Thymus (tissue), 11 donors: ENCODE data around the gene OTOG. TPM values are rescaled to one million over a fixed set of nuclear protein-coding genes. Genes with fewer than 3 reads are reported as not detected.

ENCODE experiments used
- DNase-seq, 9 donors: peaks; one replicate each; pipeline ENCODE4 v3.0.0-alpha.2; 2013; ENCODE audit warnings: low spot score in 9 of 9, low read depth in 6 of 9, missing footprints in 1 of 9
- H3K27ac ChIP-seq, 2 donors: one replicate each; pipeline ENCODE4 v1.5.1; 2013; ENCODE audit warnings: control low read depth in 1 of 2, low read depth in 1 of 2, low read length in 1 of 2, mild to moderate bottlenecking in 1 of 2, moderate library complexity in 1 of 2
- H3K27me3 ChIP-seq, 2 donors: one replicate each; pipeline ENCODE4 v1.5.1; 2013; ENCODE audit warnings: low read length in 1 of 2; ENCODE audit not compliant: control insufficient read depth in 2 of 2, insufficient read depth in 1 of 2
- H3K36me3 ChIP-seq, 2 donors: one replicate each; pipeline ENCODE4 v1.5.1; 2013; ENCODE audit warnings: low read length in 1 of 2, mild to moderate bottlenecking in 1 of 2, moderate library complexity in 1 of 2; ENCODE audit not compliant: control insufficient read depth in 2 of 2, insufficient read depth in 2 of 2
- H3K4me1 ChIP-seq, 2 donors: one replicate each; pipeline ENCODE4 v1.5.1; 2013; ENCODE audit warnings: low read length in 2 of 2; ENCODE audit not compliant: control insufficient read depth in 2 of 2, insufficient read depth in 2 of 2
- H3K4me3 ChIP-seq, 2 donors: one replicate each; pipeline ENCODE4 v1.5.1; 2013; ENCODE audit warnings: low read length in 2 of 2, control low read depth in 1 of 2, mild to moderate bottlenecking in 1 of 2
- H3K9me3 ChIP-seq, 2 donors: one replicate each; pipeline ENCODE4 v1.5.1; 2013; ENCODE audit warnings: low read length in 1 of 2, mild to moderate bottlenecking in 1 of 2; ENCODE audit not compliant: control insufficient read depth in 2 of 2, insufficient read depth in 1 of 2
- WGBS: extraction: QIAGEN DNeasy Blood & Tissue Kit; methylation state at CpG from one replicate; pipeline ENCODE4 v1.1.7; 2013; 5-methylcytosine and 5-hydroxymethylcytosine counted together
- polyA plus RNA-seq: library from polyadenylated mRNA; stranded (reverse); fragments of 200-250 nt; gene quantifications from one replicate; pipeline ENCODE4 v1.2.3, GENCODE V29; 2013
- total RNA-seq: library from RNA; stranded (reverse); fragments of 120-200 nt; gene quantifications from one replicate; pipeline ENCODE4 v1.2.4, GENCODE V29; 2013
- donor health status: healthy.

OTOG gene
- total and polyA plus RNA-seq, 2 donors, result 0.05 to 0.09 TPM

- H3K9me3 ChIP-seq, result no peaks in the 10 kb centered on the region
- no peak for DNase-seq
- H3K27me3 ChIP-seq, result peaks cover 0 to 9% of the 10 kb centered on the region in 2 donors
- no peaks in the 10 kb centered on the region for H3K36me3 ChIP-seq
- H3K4me3 ChIP-seq, result no peak overlapping the region
- H3K4me1 ChIP-seq, result no peaks in the 10 kb centered on the region
- H3K27ac ChIP-seq, result no peak overlapping the region
- WGBS, result 94% methylated on average over 11 of the region's 11 CpGs
Measured at GRCh38 chr11:17533778-17534415, 13.2 kb upstream of the OTOG start.

- DNase-seq, result no peak
- Histone ChIP-seq H3K9me3 (no peaks in the 10 kb centered on the region), H3K36me3 (no peaks in the 10 kb centered on the region), H3K4me1 (no peaks in the 10 kb centered on the region), H3K27me3 (peaks cover 0 to 9% of the 10 kb centered on the region in 2 donors), H3K4me3 (no peak overlapping the region), H3K27ac (no peak overlapping the region)
- WGBS, result 91% methylated on average over 3 of the region's 3 CpGs
Measured at GRCh38 chr11:17535488-17535887, 11.6 kb upstream of the OTOG start.

- H3K36me3 ChIP-seq, result no peaks in the 10 kb centered on the region
- H3K4me3 ChIP-seq, result no peak overlapping the region
- 95% methylated on average over 8 of the region's 8 CpGs for WGBS
- H3K4me1 ChIP-seq, result no peaks in the 10 kb centered on the region
- H3K9me3 ChIP-seq, result no peaks in the 10 kb centered on the region
- H3K27ac ChIP-seq, result no peak overlapping the region
- peaks cover 0 to 9% of the 10 kb centered on the region in 2 donors for H3K27me3 ChIP-seq
- DNase-seq, result no peak
Measured at GRCh38 chr11:17537261-17537660, 9.8 kb upstream of the OTOG start.

- WGBS, result 95% methylated on average over 1 of the region's 1 CpG
- peaks cover 0 to 17% of the 10 kb centered on the region in 2 donors for H3K27me3 ChIP-seq
- H3K27ac ChIP-seq, result no peak overlapping the region
- no peak overlapping the region for H3K4me3 ChIP-seq
- H3K4me1 ChIP-seq, result no peaks in the 10 kb centered on the region
- H3K36me3 ChIP-seq, result no peaks in the 10 kb centered on the region
- H3K9me3 ChIP-seq, result no peaks in the 10 kb centered on the region
- DNase-seq, result no peak
Measured at GRCh38 chr11:17538054-17538453, 9.0 kb upstream of the OTOG start.

DNA sequence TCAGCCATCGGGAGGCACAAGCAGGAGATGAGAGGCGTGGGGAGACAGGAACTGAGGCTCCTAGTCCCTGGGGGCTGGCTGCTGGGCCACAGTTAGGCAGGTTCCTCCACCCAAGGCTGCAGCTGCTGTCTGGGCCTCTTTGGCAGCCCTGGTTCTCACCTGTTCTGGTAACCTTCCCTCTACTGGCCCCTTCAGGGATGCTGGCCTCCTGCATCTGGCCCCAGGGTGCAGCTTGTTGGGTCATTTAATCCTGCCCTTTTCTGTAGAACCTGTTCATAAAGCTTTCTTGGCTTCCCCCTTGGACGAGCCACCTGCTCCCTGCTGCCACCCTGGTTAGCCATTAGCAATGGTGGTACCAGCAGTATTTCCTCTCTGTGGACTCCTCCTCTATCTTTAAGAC, 8.3 kb upstream of the OTOG start:
- H3K4me3 ChIP-seq, result no peak overlapping the region
- no peaks in the 10 kb centered on the region for H3K4me1 ChIP-seq
- no peak for DNase-seq
- H3K27me3 ChIP-seq, result peaks cover 0 to 24% of the 10 kb centered on the region in 2 donors
- H3K9me3 ChIP-seq, result no peaks in the 10 kb centered on the region
- H3K36me3 ChIP-seq, result no peaks in the 10 kb centered on the region
- WGBS, result 71% methylated on average over 3 of the region's 3 CpGs
- H3K27ac ChIP-seq, result no peak overlapping the region

- Histone ChIP-seq H3K4me1 (no peaks in the 10 kb centered on the region), H3K4me3 (no peak overlapping the region), H3K9me3 (no peaks in the 10 kb centered on the region), H3K27me3 (peaks cover 0 to 42% of the 10 kb centered on the region in 2 donors), H3K27ac (no peak overlapping the region), H3K36me3 (no peaks in the 10 kb centered on the region)
- no peak for DNase-seq
- 97% methylated on average over 4 of the region's 4 CpGs for WGBS
Measured at GRCh38 chr11:17540807-17541206, 6.3 kb upstream of the OTOG start.

DNA sequence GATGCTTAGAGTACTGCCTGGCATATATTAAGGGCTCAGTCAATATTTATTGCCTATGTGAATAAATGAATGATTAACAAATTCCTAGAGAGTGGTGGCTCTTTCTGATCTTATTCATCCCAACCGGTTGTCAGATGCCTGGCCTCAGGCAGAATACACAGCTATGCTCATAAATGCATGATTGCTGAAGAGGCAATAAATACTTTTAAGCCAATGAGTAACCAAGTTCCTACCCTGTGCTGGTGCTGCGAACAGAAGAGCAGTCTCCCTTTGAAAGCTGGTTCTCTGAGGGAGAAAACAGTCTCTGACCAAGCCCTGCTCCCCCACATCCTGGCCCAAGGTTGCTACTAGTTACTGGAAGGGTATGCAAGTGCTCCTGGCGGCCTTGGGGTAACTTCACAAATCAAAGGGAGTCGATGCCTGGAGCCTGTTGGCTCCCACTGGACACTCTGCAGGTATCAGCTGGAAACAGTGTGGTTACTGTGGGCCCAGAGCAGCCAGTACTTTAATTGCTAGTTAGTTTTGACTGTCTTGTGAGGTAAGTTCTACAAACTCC, 5.7 kb upstream of the OTOG start:
- DNase-seq, result no peak
- Histone ChIP-seq H3K27ac (no peak overlapping the region), H3K36me3 (no peaks in the 10 kb centered on the region), H3K9me3 (no peaks in the 10 kb centered on the region), H3K27me3 (peaks cover 0 to 45% of the 10 kb centered on the region in 2 donors), H3K4me1 (no peaks in the 10 kb centered on the region), H3K4me3 (no peak overlapping the region)
- WGBS, result 91% methylated on average over 4 of the region's 4 CpGs

- Histone ChIP-seq H3K4me1 (no peaks in the 10 kb centered on the region), H3K36me3 (no peaks in the 10 kb centered on the region), H3K27me3 (peaks cover 0 to 53% of the 10 kb centered on the region in 2 donors), H3K27ac (no peak overlapping the region), H3K4me3 (no peak overlapping the region), H3K9me3 (no peaks in the 10 kb centered on the region)
- DNase-seq, result no peak
- WGBS, result 97% methylated on average over 4 of the region's 4 CpGs
Measured at GRCh38 chr11:17542249-17542648, 4.8 kb upstream of the OTOG start.

DNA sequence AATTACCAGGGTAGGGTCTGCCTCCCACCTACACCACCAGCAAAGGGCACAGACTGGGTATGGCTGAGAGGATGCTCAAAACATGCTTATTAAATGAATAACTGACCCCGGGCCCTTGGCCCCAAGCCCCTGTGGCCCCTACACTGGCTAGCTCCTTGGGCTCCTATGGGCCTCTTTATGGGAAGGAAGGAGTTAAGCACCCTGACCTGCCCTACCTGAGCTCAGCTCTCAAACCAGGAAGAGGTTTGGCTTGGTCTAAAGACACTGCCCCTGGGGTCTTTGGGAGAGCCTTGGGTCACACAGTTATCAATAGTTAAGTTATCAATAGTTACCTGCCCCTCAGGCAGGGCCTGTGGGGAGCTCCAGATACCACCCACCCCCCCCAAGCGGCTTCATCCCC, 4.0 kb upstream of the OTOG start:
- WGBS, result 87% methylated on average over 2 of the region's 2 CpGs
- no peak for DNase-seq
- Histone ChIP-seq H3K4me1 (no peaks in the 10 kb centered on the region), H3K9me3 (no peaks in the 10 kb centered on the region), H3K4me3 (no peak overlapping the region), H3K27ac (no peak overlapping the region), H3K27me3 (peaks cover 0 to 59% of the 10 kb centered on the region in 2 donors), H3K36me3 (no peaks in the 10 kb centered on the region)
